Gastroesophageal sphincter (tissue), 3 donors: Measurements from ENCODE around the gene SYTL3.

Experiments
- CTCF ChIP-seq, 4 experiments: fragments of 200-600 bp in 2 of 4; fragments of 450-650 bp in 2 of 4; sonication (generic) in 1 of 4; IDR thresholded peaks; one replicate each; pipeline ENCODE4 v1.5.1; 2017 to 2019; ENCODE audit warnings: antibody characterized with exemption in 4 of 4, mild to moderate bottlenecking in 2 of 4, moderate library complexity in 2 of 4
- POLR2A ChIP-seq, 2 donors: fragments of 450-650 bp; IDR thresholded peaks; one replicate each; pipeline ENCODE4 v1.6.1; 2017; ENCODE audit warnings: antibody characterized with exemption in 2 of 2, mild to moderate bottlenecking in 2 of 2, moderate library complexity in 1 of 2

GRCh38 chr6:158644231-158645063, 5.4 kb upstream of the SYTL3 start, which contains the start of gene DYNLT1:
- TF ChIP-seq CTCF (IDR thresholded peaks at IDR 0.05) (no peak), POLR2A (IDR thresholded peaks at IDR 0.05) (peak; percentile 93 to 97)
